Uterus (tissue), 4 donors: ENCODE measurements around the gene BAHCC1. TPM values are rescaled to one million over a fixed set of nuclear protein-coding genes. Genes with fewer than 3 reads are reported as not detected.

Experiments used
- DNase-seq, 2 donors: peaks; one replicate each; pipeline ENCODE4 v3.0.0-alpha.2; 2019 to 2020
- H3K27ac ChIP-seq, 2 donors: fragments of 200-600 bp; sonication (generic); 1 replicate in 1 of 2; 2 replicates in 1 of 2; pipeline ENCODE4 v1.5.1; 2016 to 2018
- H3K27me3 ChIP-seq, 2 donors: fragments of 200-600 bp; sonication (generic); one replicate each; pipeline ENCODE4 v1.5.1; 2018 to 2019; ENCODE audit warnings: control low read depth in 1 of 2
- H3K36me3 ChIP-seq, 2 donors: fragments of 200-600 bp; sonication (generic); one replicate each; pipeline ENCODE4 v1.5.1; 2019; ENCODE audit warnings: control low read depth in 1 of 2
- H3K4me1 ChIP-seq, 2 donors: fragments of 200-600 bp; sonication (generic); one replicate each; pipeline ENCODE4 v1.5.1; 2018 to 2019; ENCODE audit warnings: control low read depth in 1 of 2
- H3K4me3 ChIP-seq, 2 donors: fragments of 200-600 bp; sonication (generic); 1 replicate in 1 of 2; 2 replicates in 1 of 2; pipeline ENCODE4 v1.5.1; 2018 to 2019; ENCODE audit warnings: mild to moderate bottlenecking in 1 of 2
- H3K9me3 ChIP-seq, 2 donors: fragments of 200-600 bp; sonication (generic); one replicate each; pipeline ENCODE4 v1.5.1; 2019; ENCODE audit warnings: control low read depth in 1 of 2
- POLR2A ChIP-seq, 2 donors: fragments of 450-650 bp; IDR thresholded peaks; one replicate each; pipeline ENCODE4 v1.6.1; 2016; ENCODE audit warnings: antibody characterized with exemption in 2 of 2, mild to moderate bottlenecking in 1 of 2, moderate library complexity in 1 of 2
- intact Hi-C: fragments of 100-400 bp; cut with DNase I; formaldehyde crosslinking; loops from one replicate; pipeline ENCODE4 v1.15.1; 2023; ENCODE audit warnings: low total_unique reads
- microRNA-seq: library from miRNA; unstranded; fragments of <30 nt; microRNA quantifications from one replicate; pipeline ENCODE4, GENCODE V29; 2016; ENCODE audit warnings: borderline microRNAs expressed, borderline replicate concordance
- small RNA-seq: library from RNA; depleted of rRNA; stranded (forward); fragments of <200 nt; gene quantifications from one replicate; pipeline ENCODE3, GENCODE V24; 2016
- total RNA-seq, 4 donors: library from RNA; depleted of rRNA in 3 of 4; stranded (reverse); fragments of >200 nt in 3 of 4; gene quantifications; one replicate each; pipeline versions ENCODE4 v1.1.0 to v1.2.4, GENCODE V29; 2014 to 2023
- TF ChIP-seq, protein P1 (sequence below), 4 experiments: fragments of 200-600 bp in 2 of 4; fragments of 450-650 bp in 2 of 4; sonication (generic) in 2 of 4; IDR thresholded peaks; one replicate each; pipeline ENCODE4 v1.5.1; 2016 to 2019; ENCODE audit warnings: antibody characterized with exemption in 4 of 4, mild to moderate bottlenecking in 2 of 4, moderate library complexity in 1 of 4
- donor health status: DM: yes; HTN: yes; CAD: no.

Gene BAHCC1
- total RNA-seq, 4 donors from 2014 or later = 1.5 to 34.1 (median 8.5) TPM

DNA sequence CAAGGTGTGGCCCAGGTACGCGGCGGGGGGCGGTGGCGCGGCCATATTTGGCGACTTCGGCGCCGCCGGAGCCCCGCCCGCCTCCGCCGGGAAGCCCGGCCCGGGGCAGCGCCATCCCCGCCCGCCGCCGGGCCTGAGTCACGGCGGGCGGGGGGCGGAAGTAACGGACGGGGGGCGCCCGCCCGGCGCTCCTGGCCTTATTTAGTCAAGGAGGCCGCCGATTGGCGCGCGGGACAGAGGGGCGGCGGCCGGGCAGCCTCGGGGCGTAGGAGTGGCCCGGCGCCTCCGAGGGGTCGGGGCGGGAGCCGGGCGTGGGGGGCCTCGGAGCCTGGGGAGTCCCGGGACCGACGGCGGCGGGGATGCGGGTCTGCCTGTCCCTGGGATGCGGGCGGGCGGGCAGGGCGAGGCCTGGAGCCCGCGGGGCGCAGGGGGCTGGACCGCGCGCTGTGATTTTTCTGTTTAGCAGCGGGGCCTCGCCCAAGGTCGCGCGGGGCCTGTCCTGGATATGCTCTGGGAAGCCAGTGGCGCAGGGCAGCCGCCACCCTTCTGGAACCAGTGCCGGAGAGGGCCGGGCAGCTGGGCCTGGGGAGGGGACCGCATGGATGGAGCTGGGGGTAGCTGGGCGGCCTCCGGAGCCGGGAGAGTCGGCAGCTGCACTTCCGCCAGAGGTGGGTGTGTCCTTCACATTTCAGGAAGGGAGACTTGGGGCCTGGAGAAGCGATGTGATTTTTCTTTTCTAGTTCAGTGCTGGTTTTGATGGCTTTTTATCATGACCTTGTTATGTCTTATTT lies 119.7 kb downstream of the BAHCC1 start:
- intact Hi-C loops = loop anchor here (5.0 kb wide), 1 partner anchor 118 kb away; the partner anchor contains the start of gene BAHCC1
- peak; percentile 87 to 89 for DNase-seq
- Histone ChIP-seq H3K4me3 (peak overlapping the region; percentile 77 to 98), H3K27me3 (no peaks in the 10 kb centered on the region), H3K9me3 (no peaks in the 10 kb centered on the region), H3K4me1 (peaks cover 3 to 23% of the 10 kb centered on the region in 2 donors), H3K27ac (peak overlapping the region; percentile 97 to 100), H3K36me3 (no peaks in the 10 kb centered on the region)
- TF ChIP-seq POLR2A (IDR thresholded peaks at IDR 0.05) = peak; percentile 88 to 89
- TF ChIP-seq, protein P1, sequence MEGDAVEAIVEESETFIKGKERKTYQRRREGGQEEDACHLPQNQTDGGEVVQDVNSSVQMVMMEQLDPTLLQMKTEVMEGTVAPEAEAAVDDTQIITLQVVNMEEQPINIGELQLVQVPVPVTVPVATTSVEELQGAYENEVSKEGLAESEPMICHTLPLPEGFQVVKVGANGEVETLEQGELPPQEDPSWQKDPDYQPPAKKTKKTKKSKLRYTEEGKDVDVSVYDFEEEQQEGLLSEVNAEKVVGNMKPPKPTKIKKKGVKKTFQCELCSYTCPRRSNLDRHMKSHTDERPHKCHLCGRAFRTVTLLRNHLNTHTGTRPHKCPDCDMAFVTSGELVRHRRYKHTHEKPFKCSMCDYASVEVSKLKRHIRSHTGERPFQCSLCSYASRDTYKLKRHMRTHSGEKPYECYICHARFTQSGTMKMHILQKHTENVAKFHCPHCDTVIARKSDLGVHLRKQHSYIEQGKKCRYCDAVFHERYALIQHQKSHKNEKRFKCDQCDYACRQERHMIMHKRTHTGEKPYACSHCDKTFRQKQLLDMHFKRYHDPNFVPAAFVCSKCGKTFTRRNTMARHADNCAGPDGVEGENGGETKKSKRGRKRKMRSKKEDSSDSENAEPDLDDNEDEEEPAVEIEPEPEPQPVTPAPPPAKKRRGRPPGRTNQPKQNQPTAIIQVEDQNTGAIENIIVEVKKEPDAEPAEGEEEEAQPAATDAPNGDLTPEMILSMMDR (IDR thresholded peaks at IDR 0.05) = no peak

DNA sequence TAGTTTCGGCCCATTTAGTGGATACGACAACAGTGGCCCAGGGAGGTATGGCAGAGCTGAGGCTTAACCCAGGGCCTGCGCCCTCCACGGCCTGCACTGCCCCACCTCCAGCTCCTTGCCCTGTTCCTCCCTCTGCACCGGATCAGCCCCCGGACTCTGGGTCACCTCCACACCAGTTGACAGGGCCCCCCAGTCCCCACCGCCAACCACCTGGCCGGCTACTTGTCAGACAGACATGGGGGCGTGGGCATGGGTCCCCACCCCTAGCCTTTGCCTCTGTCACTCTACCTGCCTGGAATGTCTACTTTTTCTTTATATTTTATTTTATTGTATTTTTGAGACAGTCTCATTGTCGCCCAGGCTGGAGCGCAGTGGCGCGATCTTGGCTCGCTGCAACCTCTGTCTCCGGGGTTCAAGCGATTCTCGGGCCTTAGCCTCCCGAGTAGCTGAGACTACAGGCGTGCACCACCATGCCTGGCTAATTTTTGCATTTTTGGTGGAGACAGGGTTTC lies 120.3 kb downstream of the BAHCC1 start:
- peak in 1 of 2 donors; percentile 46 for DNase-seq
- TF ChIP-seq POLR2A (IDR thresholded peaks at IDR 0.05) = no peak
- TF ChIP-seq, protein P1 (IDR thresholded peaks at IDR 0.05) = no peak
- peak overlapping the region; percentile 77 to 98 for H3K4me3 ChIP-seq
- H3K27ac ChIP-seq = peak overlapping the region; percentile 97 to 100
- no peaks in the 10 kb centered on the region for H3K27me3 ChIP-seq
- no peaks in the 10 kb centered on the region for H3K36me3 ChIP-seq
- peaks cover 3 to 25% of the 10 kb centered on the region in 2 donors for H3K4me1 ChIP-seq
- H3K9me3 ChIP-seq = no peaks in the 10 kb centered on the region
- intact Hi-C loops = no loop called here

Small RNAs within 50 kb of the gene (microRNA-seq; reads per million reads assigned to microRNA genes)
- gene MIR3186 (not detected), gene MIR4740 (not detected)

Small RNAs within 50 kb of the gene (small RNA-seq; reads per million reads assigned to genes)
- gene MIR3186 (not detected), gene MIR4740 (not detected)

Other genes with a start within 250 kb of the BAHCC1 start
- not detected for gene PVALEF, start 229.9 kb upstream of the BAHCC1 start, total RNA-seq
- gene AATK, start 229.2 kb upstream of the BAHCC1 start, total RNA-seq = 1 to 10 TPM in 2 of 4 donors, under 1 TPM in 2; 0.51 to 5.9 (median 3.0) TPM
- 10 to 100 TPM in 2 of 4 donors, 1 to 10 TPM in 2; 2.9 to 13.3 (median 10.0) TPM for gene CEP131, start 172.5 kb upstream of the BAHCC1 start, total RNA-seq
- 10 to 100 TPM in 2 of 4 donors, 1 to 10 TPM in 1, not detected in 1; 6.4 to 31.2 (median 22.6) TPM for gene TEPSIN, start 156.4 kb upstream of the BAHCC1 start, total RNA-seq
- gene NDUFAF8, start 156.1 kb upstream of the BAHCC1 start, total RNA-seq = 10 to 100 TPM in 1 of 4 donors, 1 to 10 TPM in 3; 1.8 to 31.9 (median 6.7) TPM
- 10 to 100 TPM; 50.7 to 55.4 (median 53.3) TPM for gene SLC38A10, start 100.2 kb upstream of the BAHCC1 start, total RNA-seq
- 1,000 to 10,000 TPM; 1,023 to 5,472 (median 2,159) TPM for gene ACTG1, start 117.3 kb downstream of the BAHCC1 start, total RNA-seq
- gene FSCN2, start 132.9 kb downstream of the BAHCC1 start, total RNA-seq = 1 to 10 TPM in 2 of 4 donors, not detected in 2; 5.0 to 7.4 TPM
- 10 to 100 TPM in 2 of 4 donors, 1 to 10 TPM in 2; 3.5 to 31.2 (median 17.3) TPM for gene FAAP100, start 156.9 kb downstream of the BAHCC1 start, total RNA-seq
- 10 to 100 TPM; 14.6 to 86.3 (median 30.9) TPM for gene NPLOC4, start 241.7 kb downstream of the BAHCC1 start, total RNA-seq
- 1 to 10 TPM in 1 of 4 donors, under 1 TPM in 1, not detected in 2; 0.21 to 3.0 TPM for gene TSPAN10, start 241.7 kb downstream of the BAHCC1 start, total RNA-seq